ENCODE measurements around the gene ZCWPW2. TPM values are rescaled to one million over a fixed set of nuclear protein-coding genes. Genes with fewer than 3 reads are reported as not detected.

Gene ZCWPW2
- total and polyA plus RNA-seq, 9 of the 15 experiments (the other 6 are each of a cell fraction or from before 2014, with no cell fraction given) = 0.10 to 0.77 (median 0.44) TPM

- TF ChIP-seq ZNF239 (CRISPR knock-in tag; IDR thresholded peaks at IDR 0.05) (no peak), ZFP30 (CRISPR knock-in tag; IDR thresholded peaks at IDR 0.05; ENCODE audit: borderline replicate concordance) (no peak), ZBTB40 (IDR thresholded peaks at IDR 0.05) (peak; percentile 92), ZBTB40 (CRISPR knock-in tag; IDR thresholded peaks at IDR 0.05) (no peak), MXI1 (IDR thresholded peaks at IDR 0.05; ENCODE audit: low read depth, low read length) (0 out of 2 replicates have a peak, but pooled peaks have one; percentile 26), ARID2 (IDR thresholded peaks at IDR 0.05) (no peak), ZBTB7A (IDR thresholded peaks at IDR 0.05; ENCODE audit: borderline replicate concordance, control insufficient read depth, low read depth, low read length) (peak; percentile 87), ZNF23 (CRISPR knock-in tag; IDR thresholded peaks at IDR 0.05) (no peak), SREBF1 (IDR thresholded peaks at IDR 0.05; ENCODE audit: borderline replicate concordance, low read depth, low read length) (no peak), CREB3 (tag; conservative IDR thresholded peaks at IDR 0.05; ENCODE audit: low read depth) (no peak), HLTF (IDR thresholded peaks at IDR 0.05) (no peak; the same call in none of the 2 replicates), DDX20 (tag; IDR thresholded peaks at IDR 0.05; ENCODE audit: low read depth) (no peak), PTRF (tag; IDR thresholded peaks at IDR 0.05) (no peak), HDAC3 (IDR thresholded peaks at IDR 0.05; ENCODE audit: borderline replicate concordance, partially characterized antibody) (no peak)
- TF ChIP-seq, protein P1, sequence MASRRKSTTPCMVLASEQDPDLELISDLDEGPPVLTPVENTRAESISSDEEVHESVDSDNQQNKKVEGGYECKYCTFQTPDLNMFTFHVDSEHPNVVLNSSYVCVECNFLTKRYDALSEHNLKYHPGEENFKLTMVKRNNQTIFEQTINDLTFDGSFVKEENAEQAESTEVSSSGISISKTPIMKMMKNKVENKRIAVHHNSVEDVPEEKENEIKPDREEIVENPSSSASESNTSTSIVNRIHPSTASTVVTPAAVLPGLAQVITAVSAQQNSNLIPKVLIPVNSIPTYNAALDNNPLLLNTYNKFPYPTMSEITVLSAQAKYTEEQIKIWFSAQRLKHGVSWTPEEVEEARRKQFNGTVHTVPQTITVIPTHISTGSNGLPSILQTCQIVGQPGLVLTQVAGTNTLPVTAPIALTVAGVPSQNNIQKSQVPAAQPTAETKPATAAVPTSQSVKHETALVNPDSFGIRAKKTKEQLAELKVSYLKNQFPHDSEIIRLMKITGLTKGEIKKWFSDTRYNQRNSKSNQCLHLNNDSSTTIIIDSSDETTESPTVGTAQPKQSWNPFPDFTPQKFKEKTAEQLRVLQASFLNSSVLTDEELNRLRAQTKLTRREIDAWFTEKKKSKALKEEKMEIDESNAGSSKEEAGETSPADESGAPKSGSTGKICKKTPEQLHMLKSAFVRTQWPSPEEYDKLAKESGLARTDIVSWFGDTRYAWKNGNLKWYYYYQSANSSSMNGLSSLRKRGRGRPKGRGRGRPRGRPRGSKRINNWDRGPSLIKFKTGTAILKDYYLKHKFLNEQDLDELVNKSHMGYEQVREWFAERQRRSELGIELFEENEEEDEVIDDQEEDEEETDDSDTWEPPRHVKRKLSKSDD (conservative IDR thresholded peaks at IDR 0.05; ENCODE audit: low read length) = no peak
Measured at GRCh38 chr3:28348629-28349468, at the start of gene ZCWPW2, which contains the start of gene AZI2 (continued).
